Endothelial cell of umbilical vein (primary cell): ENCODE results near the gene BTN2A1. TPM values are rescaled to one million over a fixed set of nuclear protein-coding genes. Genes with fewer than 3 reads are reported as not detected.

ENCODE experiments used
- BruUV-seq: library from RNA; stranded (reverse); fragments of 400-500 nt; replicated peaks from 2 replicates; lab custom pipeline; 2021; lab: Mats Ljungman, UMichigan
- CTCF ChIA-PET: fragments of 300-600, 350-600 bp; sonication (Branson Sonifier 250); formaldehyde crosslinking; loops from one replicate; lab custom pipeline; 2021; ENCODE audit warnings: antibody characterized with exemption, inconsistent platforms; lab: Charles Lee
- POLR2A ChIA-PET: fragments of 300-600, 350-600 bp; sonication (Branson Sonifier 250); formaldehyde crosslinking; loops from one replicate; lab custom pipeline; 2021; ENCODE audit warnings: antibody characterized with exemption, inconsistent platforms; lab: Charles Lee
- DNase-seq: peaks from one replicate; pipeline ENCODE4 v3.0.0-alpha.2; 2011; ENCODE audit warnings: low read depth, low spot score
- FAIRE-seq: peaks from 2 replicates; lab custom pipeline; 2011; peaks lifted over from hg19 to GRCh38; lab: Jason Lieb, UNC
- H2AFZ ChIP-seq: 2 replicates; pipeline ENCODE4 v1.6.0; 2012; ENCODE audit warnings: low read depth, low read length, control low read depth, inconsistent platforms
- H3K27ac ChIP-seq: 2 replicates; pipeline ENCODE4 v1.5.1; 2011; ENCODE audit warnings: low read depth, mild to moderate bottlenecking, control low read depth, low read length, moderate library complexity; ENCODE audit not compliant: insufficient read depth
- H3K27me3 ChIP-seq, 2 experiments: 2 replicates each; pipeline versions ENCODE4 v1.6.0 to v1.6.1; 2011; ENCODE audit warnings: low read length in 2 of 2, mixed read lengths in 1 of 2; ENCODE audit not compliant: control insufficient read depth in 2 of 2, insufficient read depth in 2 of 2
- H3K36me3 ChIP-seq, 2 experiments: 2 replicates in 1 of 2; 3 replicates in 1 of 2; pipeline ENCODE4 v1.5.1; 2011; ENCODE audit warnings: low read length in 2 of 2, mild to moderate bottlenecking in 1 of 2, moderate library complexity in 1 of 2; ENCODE audit not compliant: control insufficient read depth in 2 of 2, insufficient read depth in 2 of 2; ENCODE audit errors: extremely low read depth in 1 of 2
- H3K4me1 ChIP-seq: 3 replicates; pipeline ENCODE4 v1.5.1; 2011; ENCODE audit warnings: mild to moderate bottlenecking, low read length; ENCODE audit not compliant: control insufficient read depth, insufficient read depth; ENCODE audit errors: extremely low read depth
- H3K4me2 ChIP-seq: 2 replicates; pipeline ENCODE4 v1.6.1; 2011; ENCODE audit warnings: low read length, control low read depth, mixed read lengths; ENCODE audit not compliant: insufficient read depth
- H3K4me3 ChIP-seq, 3 experiments: fragments of 200-600 bp in 1 of 3; sonication (generic), shearing (Covaris generic) in 1 of 3; replicated peaks in 1 of 3; 2 replicates each; pipeline ENCODE4 v1.5.1; 2011 to 2016; ENCODE audit warnings: control low read depth in 3 of 3, low read length in 3 of 3, mild to moderate bottlenecking in 2 of 3, inconsistent platforms in 1 of 3, low read depth in 1 of 3, moderate library complexity in 1 of 3; ENCODE audit not compliant: insufficient read depth in 1 of 3
- H3K79me2 ChIP-seq: 2 replicates; pipeline ENCODE4 v1.6.0; 2012; ENCODE audit warnings: low read length, inconsistent platforms; ENCODE audit not compliant: control insufficient read depth, insufficient read depth
- H3K9ac ChIP-seq: replicated peaks from 2 replicates; pipeline ENCODE3; 2011; ENCODE audit warnings: low read length, control low read depth; ENCODE audit not compliant: insufficient read depth; ENCODE audit errors: extremely low read depth
- H3K9me1 ChIP-seq: replicated peaks from 3 replicates; pipeline ENCODE4 v1.6.0; 2011; ENCODE audit warnings: mild to moderate bottlenecking, low read length; ENCODE audit not compliant: control insufficient read depth, insufficient read depth; ENCODE audit errors: extremely low read depth
- H3K9me3 ChIP-seq: replicated peaks from 2 replicates; pipeline ENCODE4 v1.5.1; 2012; ENCODE audit warnings: low read length, inconsistent platforms; ENCODE audit not compliant: control insufficient read depth, insufficient read depth
- H4K20me1 ChIP-seq: replicated peaks from 2 replicates; pipeline ENCODE3; 2011; ENCODE audit warnings: mild to moderate bottlenecking, low read length; ENCODE audit not compliant: control insufficient read depth, insufficient read depth; ENCODE audit errors: extremely low read depth
- CTCF ChIP-seq, 2 donors: IDR thresholded peaks; 1 replicate in 1 of 2; 2 replicates in 1 of 2; pipeline ENCODE4 v1.5.1; 2011; ENCODE audit warnings: low read length in 2 of 2, mild to moderate bottlenecking in 2 of 2, moderate library complexity in 2 of 2, control low read depth in 1 of 2, inconsistent platforms in 1 of 2, low read depth in 1 of 2; ENCODE audit not compliant: insufficient read depth in 1 of 2; ENCODE audit errors: extremely low read depth in 1 of 2
- FOS ChIP-seq: IDR thresholded peaks from 2 replicates; pipeline ENCODE4 v1.6.1; 2011; ENCODE audit warnings: mild to moderate bottlenecking, low read length, moderate library complexity, borderline replicate concordance; ENCODE audit not compliant: insufficient read depth
- dilution Hi-C: fragments of 300-500 bp; cut with MboI; formaldehyde crosslinking; loops from one replicate; pipeline ENCODE4 v1.15.0; 2019; ENCODE audit warnings: low sequenced_read_pairs; ENCODE audit not compliant: extremely low pct_ligation_motif_present
- intact Hi-C: fragments of 100-400 bp; cut with micrococcal nuclease; formaldehyde crosslinking; loops from one replicate; pipeline ENCODE4 v1.10.0; 2022
- polyA plus RNA-seq, 4 experiments: library from polyadenylated mRNA; depleted of rRNA in 3 of 4; stranded (reverse) in 3 of 4; unstranded in 1 of 4; fragments of >200 nt; gene quantifications; 2 replicates each; pipeline versions ENCODE4 v1.2.1 to v1.2.3, GENCODE V29; 2011 to 2012; ENCODE audit warnings: missing spikeins in 1 of 4
- total RNA-seq: library from RNA; stranded (reverse); gene quantifications from 2 replicates; pipeline ENCODE4 v1.2.3, GENCODE V29; 2021

The BTN2A1 gene
- total and polyA plus RNA-seq, 2 donors (not counting 3 experiments of a cell fraction or from before 2014, with no cell fraction given): 25.1 to 31.9 TPM

GRCh38 chr6:26475823-26476729 lies 18.3 kb downstream of the BTN2A1 start:
- Histone ChIP-seq H3K27ac (no peak overlapping the region), H3K9ac (no peak overlapping the region)

More at GRCh38 chr6:26475823-26476729, 18.3 kb downstream of the BTN2A1 start:
- TF ChIP-seq CTCF (IDR thresholded peaks at IDR 0.05; ENCODE audit: extremely low read depth in 1 of 2, insufficient read depth in 1 of 2, low read depth in 1 of 2, low read length in 2 of 2) (no peak), FOS (peak; percentile 5)
- Histone ChIP-seq H3K4me2 (no peak overlapping the region), H3K36me3 (no peaks in the 10 kb centered on the region), H3K79me2 (no peaks in the 10 kb centered on the region), H3K27me3 (no peaks in the 10 kb centered on the region), H3K9me3 (no peaks in the 10 kb centered on the region), H3K4me3 (no peak overlapping the region), H3K4me1 (peaks cover 23% of the 10 kb centered on the region), H2AFZ (no peak overlapping the region), H3K9me1 (no peaks in the 10 kb centered on the region), H4K20me1 (no peaks in the 10 kb centered on the region)
- ChIA-PET CTCF (interaction anchor here (1.1 kb wide), 1 partner anchor 134 kb away, joined by 3 read pairs; no protein-coding TSS in a partner anchor), POLR2A (no interaction called here)
- DNase-seq (no peak), FAIRE-seq (no peak)
- BruUV-seq: no TSS peak
- intact Hi-C loops (loop anchor here (2.0 kb wide), 2 partner anchors 13 to 57 kb away; no protein-coding TSS in a partner anchor), dilution Hi-C loops (no loop called here)
